GM18861 (cell line): ENCODE measurements around the gene CYP2C8.
"Not testable (repeated sequence)": the region's sequence is repeated elsewhere in the genome, so short reads cannot be mapped to it uniquely, and the experiment has no call there.

Source experiments
- ATAC-seq: cut with Tn5 transposase; IDR thresholded peaks from one replicate; pipeline ENCODE4 v1.9.1; 2021; ENCODE audit not compliant: unreplicated experiment

Gene CYP2C8

GRCh38 chr10:95069286-95069685 is at the start of gene CYP2C8:
Gene CYP2C8, minus strand, starts transcription at chr10:95069497. Its CDS starts 95 bp downstream, at chr10:95069402.
- ATAC-seq = no peak

DNA sequence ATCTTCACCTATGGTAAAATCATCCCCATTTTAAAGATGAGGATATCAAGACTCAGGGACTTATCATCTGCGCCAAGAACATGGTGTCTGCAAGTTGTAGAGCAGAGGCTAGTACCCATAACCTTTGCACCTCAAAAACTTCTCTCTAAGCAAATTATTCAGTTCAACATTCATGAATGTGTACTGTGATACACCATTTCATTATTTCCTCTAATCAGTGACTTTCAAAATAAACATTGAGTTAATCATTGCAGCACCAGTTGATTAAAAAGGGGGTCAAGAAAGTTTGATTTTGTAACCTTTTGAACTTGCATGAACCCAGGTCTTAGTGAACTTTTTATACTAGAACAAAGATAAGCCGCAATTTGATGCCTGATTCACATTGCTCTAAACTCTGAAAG is 47.6 kb upstream of the CYP2C8 start:
- no peak for ATAC-seq

DNA sequence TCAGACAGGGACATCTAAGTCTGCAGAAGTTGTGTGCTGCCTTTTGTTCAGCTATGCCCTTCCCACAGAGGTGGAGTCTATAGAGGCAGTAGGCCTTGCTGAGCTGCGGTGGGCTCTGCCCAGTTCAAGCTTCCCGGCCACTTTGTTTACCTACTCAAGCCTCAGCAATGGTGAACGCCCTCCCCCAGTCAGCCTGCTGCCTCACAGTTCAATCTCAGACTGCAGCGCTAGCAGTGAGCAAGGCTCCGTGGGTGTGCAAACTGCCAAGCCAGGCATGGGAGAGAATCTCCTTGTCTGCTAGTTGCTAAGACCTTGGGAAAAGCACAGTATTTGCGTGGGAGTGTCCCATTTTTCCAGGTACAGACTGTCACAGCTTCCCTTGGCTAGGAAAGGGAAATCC is 41.5 kb upstream of the CYP2C8 start:
- ATAC-seq = not testable (repeated sequence)

DNA sequence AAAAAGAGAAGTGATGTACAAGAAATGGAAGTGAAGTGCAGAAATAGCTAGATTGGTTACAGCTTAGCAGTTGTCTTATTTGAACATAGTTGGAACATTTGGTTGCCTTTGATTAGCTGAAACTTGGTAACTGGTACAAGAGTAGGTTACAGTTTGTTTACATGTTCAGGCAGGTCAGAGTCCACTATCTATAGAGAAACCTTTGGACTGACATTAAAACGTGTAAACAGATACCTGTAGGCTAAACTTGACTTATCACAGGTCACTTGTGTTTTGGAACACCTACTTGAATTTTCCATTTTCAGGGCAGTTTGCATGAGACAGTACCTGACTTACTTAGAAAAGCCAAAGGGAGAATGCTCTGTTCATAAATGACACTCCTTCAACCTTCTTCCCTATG is 28.5 kb upstream of the CYP2C8 start:
- no peak for ATAC-seq

- no peak for ATAC-seq
These were observed 26.8 kb upstream of the CYP2C8 start for GRCh38 chr10:95096143-95096542.

GRCh38 chr10:95079626-95080025 is 10.3 kb upstream of the CYP2C8 start:
- ATAC-seq = not testable (repeated sequence)

GRCh38 chr10:95077556-95077955 is 8.3 kb upstream of the CYP2C8 start:
- no peak for ATAC-seq

GRCh38 chr10:95071107-95071660 is 1.9 kb upstream of the CYP2C8 start:
- ATAC-seq = no peak

DNA sequence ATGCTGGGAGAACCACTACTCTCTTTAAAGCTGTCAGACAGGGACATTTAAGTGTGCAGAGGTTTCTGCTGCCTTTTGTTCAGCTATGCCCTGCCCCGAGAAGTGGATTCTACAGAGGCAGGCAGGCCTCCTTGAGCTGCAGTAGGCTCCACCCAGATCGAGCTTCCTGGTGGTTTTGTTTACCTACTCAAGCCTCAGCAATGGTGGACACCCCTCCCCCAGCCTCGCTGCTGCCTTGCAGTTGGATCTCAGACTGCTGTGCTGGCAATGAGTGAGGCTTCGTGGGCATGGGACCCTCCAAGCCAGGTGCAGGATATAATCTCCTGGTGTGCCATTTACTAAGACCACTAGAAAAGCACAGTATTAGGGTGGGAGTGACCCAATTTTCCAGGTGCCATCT is 5.2 kb downstream of the CYP2C8 start:
- ATAC-seq = not testable (repeated sequence)

GRCh38 chr10:95056744-95057363 is 12.4 kb downstream of the CYP2C8 start:
- no peak for ATAC-seq

DNA sequence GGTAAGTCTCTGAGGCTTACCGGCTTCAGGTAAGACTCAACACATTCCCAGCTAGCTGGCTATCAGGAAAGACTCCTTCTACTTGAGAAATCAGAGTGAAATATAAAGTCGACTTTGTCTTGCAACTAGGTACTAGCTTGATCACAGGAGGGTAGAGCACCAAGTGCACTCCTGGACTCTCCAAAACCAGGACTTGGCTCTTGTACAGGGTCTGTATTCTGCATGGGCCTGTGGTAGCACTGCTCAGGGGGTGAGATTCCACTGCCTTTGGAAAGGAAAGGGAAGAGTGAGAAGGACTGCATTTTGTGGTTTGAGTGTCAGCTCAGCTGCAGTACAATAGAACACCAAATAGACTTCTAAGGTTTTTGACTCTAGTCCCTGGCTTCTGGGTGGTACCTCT is 19.4 kb downstream of the CYP2C8 start:
- no peak for ATAC-seq

DNA sequence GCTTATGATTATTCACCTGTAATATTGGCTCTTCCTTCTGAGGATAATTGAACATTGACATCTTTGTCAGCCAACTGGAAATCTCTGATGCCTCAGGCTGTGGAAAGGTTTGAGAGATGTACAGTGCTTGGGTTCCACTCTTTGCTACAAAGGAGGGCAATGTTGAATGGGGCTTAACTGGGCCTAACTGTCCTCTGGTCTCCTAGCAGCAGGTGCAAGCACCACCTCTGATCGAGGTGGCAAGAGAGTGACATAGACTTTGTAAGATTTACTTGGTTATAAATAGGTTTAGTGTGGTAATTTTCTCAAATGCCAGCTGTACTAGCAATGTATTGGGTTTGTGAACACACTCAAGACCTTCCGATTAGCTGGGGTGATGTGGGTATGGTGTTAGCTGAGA is 21.1 kb downstream of the CYP2C8 start:
- ATAC-seq = no peak

DNA sequence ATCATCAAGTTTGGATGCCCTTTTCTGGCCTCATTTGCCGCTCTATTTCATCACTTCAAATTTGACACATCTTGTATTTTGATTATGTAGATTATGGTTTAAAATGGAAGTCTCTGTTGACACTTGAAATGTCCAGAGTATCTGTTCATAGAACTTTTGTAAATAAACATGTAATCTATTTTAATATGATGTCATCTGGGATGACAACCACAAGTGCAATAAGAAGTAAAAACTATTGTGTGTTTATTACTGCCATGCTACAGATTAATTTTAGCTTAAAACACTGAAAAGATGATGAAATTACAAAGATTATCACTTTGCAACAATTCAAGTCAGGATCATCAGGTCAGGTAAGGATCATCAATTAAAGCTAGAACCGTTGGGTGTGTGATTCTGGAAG is 30.0 kb downstream of the CYP2C8 start:
- no peak for ATAC-seq

DNA sequence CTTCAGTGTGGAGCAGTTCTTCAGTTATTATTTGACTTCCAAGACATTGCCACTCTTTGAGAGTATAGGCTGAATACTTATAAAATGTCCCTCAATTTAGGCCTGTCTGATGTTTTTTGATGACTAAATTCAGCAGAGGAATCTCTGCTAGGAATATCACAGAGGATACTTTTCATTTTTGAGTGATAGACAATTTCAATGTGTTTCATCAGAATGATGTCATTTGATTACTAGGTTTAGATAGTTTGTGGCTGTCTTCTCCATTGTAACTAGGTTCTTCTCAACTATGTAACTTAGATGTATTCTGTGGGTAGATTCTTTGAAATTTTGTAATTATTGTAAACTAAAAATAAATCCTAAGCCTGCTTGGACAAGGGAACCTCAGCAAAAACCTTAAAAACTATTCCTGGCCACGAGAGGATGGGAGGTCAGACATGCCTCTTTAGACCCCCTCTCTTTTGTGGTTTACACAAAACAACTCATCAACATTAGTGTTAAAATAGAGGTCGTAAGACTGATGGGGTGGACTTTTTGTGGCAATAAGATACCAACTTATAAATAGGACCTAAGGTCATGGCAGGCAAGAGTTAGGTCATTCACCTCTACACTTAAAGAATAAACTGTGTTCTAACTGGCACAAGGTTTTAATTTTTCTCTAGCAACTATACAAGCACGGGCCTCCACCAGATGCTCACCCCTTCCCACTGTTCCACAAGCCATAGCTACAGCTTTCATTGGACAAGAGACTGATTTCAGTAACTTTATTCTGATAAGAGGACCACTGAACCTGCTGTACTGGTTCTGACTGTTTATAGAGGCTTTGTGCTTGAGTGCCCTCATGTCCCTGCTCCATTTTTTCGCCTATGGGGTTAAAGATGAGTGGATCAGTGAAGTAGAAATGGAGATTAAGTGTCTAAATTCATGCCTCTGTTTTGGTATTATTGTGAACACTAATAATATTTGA is 33.7 kb downstream of the CYP2C8 start:
- no peak for ATAC-seq

GRCh38 chr10:95034401-95034800 is 34.9 kb downstream of the CYP2C8 start:
- no peak for ATAC-seq

DNA sequence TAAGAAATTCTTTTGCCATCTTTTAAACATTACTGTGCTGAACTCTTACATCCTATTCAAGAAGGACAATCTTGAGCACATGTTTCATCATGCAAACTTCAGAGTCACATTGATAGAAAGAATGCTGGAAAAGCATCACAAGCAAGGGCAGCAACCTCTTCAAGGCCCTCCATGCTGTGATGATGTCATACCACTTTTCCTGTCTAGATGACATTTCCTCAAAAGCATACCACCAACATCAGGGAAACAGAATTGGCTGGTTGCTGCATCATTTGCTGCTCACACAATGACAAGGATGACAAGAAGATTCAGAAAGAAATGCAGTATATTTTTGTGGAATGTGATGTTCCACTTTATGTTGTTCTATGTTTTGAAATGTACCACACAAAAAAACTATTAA is 37.6 kb downstream of the CYP2C8 start:
- no peak for ATAC-seq

DNA sequence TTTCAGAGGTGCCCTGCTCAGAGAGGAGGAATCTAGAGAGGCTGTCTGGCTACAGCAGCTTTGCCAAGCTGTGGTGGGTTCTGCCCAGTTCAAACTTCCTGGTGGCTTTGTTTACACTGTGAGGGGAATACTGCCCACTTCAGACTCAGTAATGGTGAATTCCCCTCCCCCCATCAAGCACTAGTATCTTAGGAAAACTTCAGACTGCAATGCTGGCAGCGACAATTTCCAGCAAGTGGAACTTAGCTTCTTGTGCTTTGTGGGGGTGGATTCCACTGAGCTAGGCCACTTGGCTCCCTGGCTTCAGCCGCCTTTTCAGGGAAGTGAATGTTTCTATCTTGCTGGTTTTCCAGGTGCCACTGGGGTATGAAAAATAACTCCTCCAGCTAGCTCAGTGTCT is 42.8 kb downstream of the CYP2C8 start:
- ATAC-seq = no peak

GRCh38 chr10:94997741-94998174 is 71.5 kb downstream of the CYP2C8 start:
- ATAC-seq = no peak

DNA sequence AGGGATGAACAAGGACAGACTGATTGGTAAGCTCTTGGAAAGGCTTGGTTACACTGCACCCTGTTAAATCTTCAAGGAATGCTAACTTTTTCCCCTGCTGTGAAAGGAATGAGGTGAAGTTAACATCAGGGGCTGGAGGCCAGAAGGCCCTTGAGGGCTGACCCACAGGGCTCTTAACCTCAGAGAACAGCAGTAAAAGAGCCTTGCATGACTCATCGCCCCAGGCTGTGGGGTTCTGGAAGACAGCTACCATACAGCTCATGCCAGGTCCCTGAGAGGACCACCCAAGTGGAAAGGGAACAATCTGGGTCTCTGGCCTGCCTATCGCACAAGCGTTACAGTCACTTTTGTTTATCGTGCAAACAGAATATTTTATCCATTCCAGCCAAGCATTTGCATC is 76.5 kb downstream of the CYP2C8 start:
- ATAC-seq = no peak

DNA sequence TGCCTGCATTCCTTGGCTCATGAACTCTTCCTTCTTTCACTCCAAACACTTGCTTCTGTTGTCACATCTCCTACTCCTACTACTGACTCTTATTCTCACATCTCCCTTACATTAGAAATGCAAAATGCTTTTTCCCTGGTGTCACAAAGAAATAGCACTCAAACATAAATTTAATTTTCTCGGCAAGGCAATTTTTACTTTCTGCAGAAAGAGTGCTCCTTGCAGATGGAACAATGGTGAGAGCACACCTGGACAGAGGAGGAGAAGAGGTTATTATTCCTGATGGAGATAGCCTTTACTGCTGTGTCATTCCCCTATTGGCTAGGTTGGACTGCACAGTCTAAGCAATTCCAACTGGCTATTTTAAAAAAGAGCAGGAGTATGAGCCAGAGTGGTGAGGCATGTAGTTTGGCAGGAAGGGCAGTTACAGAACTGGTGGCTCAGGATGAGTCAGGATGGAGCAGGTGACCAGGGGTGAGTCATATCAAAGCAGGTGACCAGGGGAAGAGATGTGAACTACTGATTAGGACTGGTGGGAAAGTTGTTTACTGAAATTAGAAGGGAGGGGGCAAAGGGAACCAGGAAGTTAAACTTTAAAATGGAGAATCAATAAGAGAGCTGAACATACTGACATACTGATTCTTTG is 77.9 kb downstream of the CYP2C8 start:
- no peak for ATAC-seq

GRCh38 chr10:94989192-94989591 is 80.1 kb downstream of the CYP2C8 start:
- ATAC-seq = no peak
